Psoas muscle (tissue), 8 donors: ENCODE measurements around the gene C3orf49. TPM values are rescaled to one million over a fixed set of nuclear protein-coding genes. Genes with fewer than 3 reads are reported as not detected.

Experiments used
- ATAC-seq, 4 donors: fragments of 200-7000 bp; cut with Tn5 transposase; one replicate each; pipeline ENCODE4 v1.9.1; 2020; ENCODE audit warnings: moderate library complexity in 3 of 4, mild to moderate bottlenecking in 2 of 4
- DNase-seq, 2 donors: peaks; one replicate each; pipeline ENCODE4 v3.0.0-alpha.2; 2020
- H3K27ac ChIP-seq: fragments of 200-600 bp; one replicate; pipeline ENCODE4 v1.8.0; 2022
- H3K27me3 ChIP-seq, 3 donors: fragments of 200-600 bp in 1 of 3; one replicate each; pipeline versions ENCODE4 v1.6.1 to v1.8.0; 2013 to 2022; ENCODE audit warnings: low read length in 2 of 3, mild to moderate bottlenecking in 2 of 3, moderate library complexity in 1 of 3; ENCODE audit not compliant: insufficient read depth in 3 of 3
- H3K36me3 ChIP-seq, 2 donors: fragments of 200-600 bp in 1 of 2; one replicate each; pipeline versions ENCODE4 v1.6.1 to v1.8.0; 2013 to 2022; ENCODE audit warnings: low read depth in 1 of 2, mild to moderate bottlenecking in 1 of 2, moderate library complexity in 1 of 2; ENCODE audit not compliant: insufficient read depth in 1 of 2
- H3K4me1 ChIP-seq: fragments of 200-600 bp; one replicate; pipeline ENCODE4 v1.8.0; 2022
- H3K4me3 ChIP-seq: fragments of 200-600 bp; one replicate; pipeline ENCODE4 v1.8.0; 2022; ENCODE audit warnings: mild to moderate bottlenecking
- H3K9me3 ChIP-seq: fragments of 200-600 bp; one replicate; pipeline ENCODE4 v1.8.0; 2022
- CTCF ChIP-seq: fragments of 200-600 bp; IDR thresholded peaks from one replicate; pipeline ENCODE4 v1.8.0; 2022; ENCODE audit warnings: antibody characterized with exemption
- WGBS, 3 donors: extraction: QIAGEN DNeasy Blood & Tissue Kit; methylation state at CpG; one replicate each; pipeline versions ENCODE4 v1.1.6 to v1.1.7; 2013; 5-methylcytosine and 5-hydroxymethylcytosine counted together
- intact Hi-C, 2 donors: fragments of 100-400 bp; cut with DNase I; formaldehyde crosslinking; loops; one replicate each; pipeline versions ENCODE4 v1.11.0 to v1.14.2; 2022
- polyA plus RNA-seq, 3 donors: library from polyadenylated mRNA; stranded (reverse); fragments of 200-250 nt; gene quantifications; one replicate each; pipeline ENCODE4 v1.2.3, GENCODE V29; 2013
- total RNA-seq, 4 donors: library from RNA; stranded (reverse); fragmentation: NEBNext Ultra II Directional in 2 of 4; extraction: Animal tissue kit (Norgen Biotek cat#: 25700) in 2 of 4; gene quantifications; one replicate each; pipeline versions ENCODE4 v1.2.1 to v1.2.4, GENCODE V29; 2021 to 2023
- donor health status: healthy with polysubstance abuse.
- donor health status: DM: no; HTN: no; CAD: no; lungs with moderate emphysema.
- donor health status: Bipolar disorder and iron deficiency.
- donor health status: healthy.
- donor health status: DM: yes; HTN: yes; CAD: no.
- donor health status: DM: no; HTN: no; CAD: no.
- donor health status: DM: no; HTN: no; CAD: no.
- donor health status: DM: yes; HTN: yes; CAD: no.

C3orf49 gene
- total and polyA plus RNA-seq, 7 donors = 0.08 TPM; not detected in 6

GRCh38 chr3:63841704-63842103 lies 22.6 kb downstream of the C3orf49 start:
- ATAC-seq = no peak
- WGBS, 3 donors = 0 to 43% (median 0%) methylated on average over 1 of the region's 1 CpG

GRCh38 chr3:63842127-63842526 lies 23.0 kb downstream of the C3orf49 start:
- no peak overlapping the region for H3K4me3 ChIP-seq
- H3K4me1 ChIP-seq = no peaks in the 10 kb centered on the region
- H3K27ac ChIP-seq = no peak overlapping the region
- H3K27me3 ChIP-seq = no peaks in the 10 kb centered on the region
- TF ChIP-seq CTCF = no peak
- DNase-seq (no peak), ATAC-seq (no peak)
- H3K9me3 ChIP-seq = no peaks in the 10 kb centered on the region
- H3K36me3 ChIP-seq = peaks cover 0 to 6% of the 10 kb centered on the region in 2 donors
- intact Hi-C loops = no loop called here

More at GRCh38 chr3:63841704-63842103, 22.6 kb downstream of the C3orf49 start:
- peaks cover 0 to 6% of the 10 kb centered on the region in 2 donors for H3K36me3 ChIP-seq
- H3K4me3 ChIP-seq = no peak overlapping the region
- DNase-seq = no peak
- no peak for TF ChIP-seq CTCF
- H3K27ac ChIP-seq = no peak overlapping the region
- no peaks in the 10 kb centered on the region for H3K9me3 ChIP-seq
- no peaks in the 10 kb centered on the region for H3K27me3 ChIP-seq
- intact Hi-C loops = no loop called here
- H3K4me1 ChIP-seq = no peaks in the 10 kb centered on the region

- intact Hi-C loops = no loop called here
- H3K27me3 ChIP-seq = no peaks in the 10 kb centered on the region
- WGBS, 3 donors = 81 to 84% (median 83%) methylated on average over 4 of the region's 4 CpGs
- no peak overlapping the region for H3K27ac ChIP-seq
- no peak for ATAC-seq
- no peak for TF ChIP-seq CTCF
- no peak overlapping the region for H3K4me3 ChIP-seq
- H3K36me3 ChIP-seq = no peaks in the 10 kb centered on the region
- H3K4me1 ChIP-seq = no peaks in the 10 kb centered on the region
- H3K9me3 ChIP-seq = no peaks in the 10 kb centered on the region
- DNase-seq = no peak
Observed at GRCh38 chr3:63845215-63845614, 26.1 kb downstream of the C3orf49 start.

- DNase-seq (no peak), ATAC-seq (no peak)
- WGBS, 3 donors = 64 to 88% (median 82%) methylated on average over 1 of the region's 1 CpG
- intact Hi-C loops = no loop called here
- Histone ChIP-seq H3K4me3 (no peak overlapping the region), H3K9me3 (no peaks in the 10 kb centered on the region), H3K27ac (no peak overlapping the region), H3K36me3 (peaks cover 0 to 2% of the 10 kb centered on the region in 2 donors), H3K27me3 (no peaks in the 10 kb centered on the region), H3K4me1 (no peaks in the 10 kb centered on the region)
- TF ChIP-seq CTCF = no peak
Observed at GRCh38 chr3:63847718-63848450, 28.8 kb downstream of the C3orf49 start.

- H3K4me3 ChIP-seq = no peak overlapping the region
- WGBS, 3 donors = 81 to 85% (median 83%) methylated on average over 4 of the region's 4 CpGs
Observed at GRCh38 chr3:63849175-63849574, 30.1 kb downstream of the C3orf49 start.

More at GRCh38 chr3:63849175-63849574, 30.1 kb downstream of the C3orf49 start:
- Histone ChIP-seq H3K27ac (no peak overlapping the region), H3K27me3 (no peaks in the 10 kb centered on the region), H3K4me1 (no peaks in the 10 kb centered on the region), H3K9me3 (no peaks in the 10 kb centered on the region), H3K36me3 (peaks cover 0 to 2% of the 10 kb centered on the region in 2 donors)
- DNase-seq = no peak
- no peak for TF ChIP-seq CTCF
- ATAC-seq = no peak
- intact Hi-C loops = no loop called here
